GM12872 (cell line): ENCODE measurements around the gene KLF15.

Experiments used
- CTCF ChIP-seq: IDR thresholded peaks from 3 replicates; pipeline ENCODE4 v1.5.1; 2011; ENCODE audit warnings: low read depth, mild to moderate bottlenecking, low read length, moderate library complexity; ENCODE audit not compliant: insufficient read depth

KLF15 gene

DNA sequence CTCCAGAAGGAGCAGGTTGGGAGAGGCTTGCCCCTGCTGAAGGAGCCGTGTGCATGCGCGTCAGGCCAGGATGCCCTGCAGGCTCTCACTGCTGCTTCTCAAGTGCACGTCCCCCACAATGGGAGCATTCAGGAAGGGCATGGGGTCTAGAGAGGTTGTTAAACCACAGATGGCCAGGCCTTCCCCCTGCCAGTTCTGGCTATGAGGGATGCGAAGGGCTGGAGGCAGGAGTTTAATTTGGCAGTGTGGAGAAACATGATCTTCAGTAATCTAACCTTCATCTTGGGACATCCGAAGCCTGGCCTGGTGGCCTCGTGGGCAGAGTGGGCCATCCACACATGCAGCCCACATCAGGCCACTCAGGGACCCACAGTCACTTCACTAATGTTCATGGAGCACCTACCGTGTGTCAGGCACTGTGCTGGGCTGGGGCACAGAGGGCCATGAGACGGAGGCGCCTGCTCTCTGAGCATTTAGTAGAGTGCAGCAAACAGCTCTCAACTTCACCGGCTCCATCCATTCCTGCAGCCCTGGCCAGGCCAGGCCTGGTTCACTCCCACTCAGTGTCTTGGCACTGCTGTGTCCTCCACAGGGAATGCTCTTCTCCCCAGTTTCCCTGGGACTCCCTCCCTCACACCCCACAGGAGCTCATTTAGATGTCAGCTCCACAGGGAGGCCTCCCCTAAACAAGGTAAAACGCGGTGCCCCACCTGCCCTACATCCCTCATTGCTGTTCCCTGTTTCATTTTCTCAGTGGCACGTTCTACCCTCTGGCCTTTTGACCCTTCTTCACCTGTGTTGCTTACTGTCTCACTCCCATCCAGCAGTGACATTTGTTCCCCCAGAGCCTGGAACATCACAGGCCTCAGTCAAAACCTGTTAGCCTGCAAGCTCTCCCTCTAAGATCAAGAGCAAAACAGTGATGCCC lies 41.5 kb upstream of the KLF15 start:
- TF ChIP-seq CTCF, result no peak

GRCh38 chr3:126397610-126398422 lies 40.6 kb upstream of the KLF15 start:
- no peak for TF ChIP-seq CTCF

- TF ChIP-seq CTCF, result no peak
Measured at GRCh38 chr3:126396536-126396935, 39.3 kb upstream of the KLF15 start.

- no peak for TF ChIP-seq CTCF
Measured at GRCh38 chr3:126395846-126396513, 38.8 kb upstream of the KLF15 start.

DNA sequence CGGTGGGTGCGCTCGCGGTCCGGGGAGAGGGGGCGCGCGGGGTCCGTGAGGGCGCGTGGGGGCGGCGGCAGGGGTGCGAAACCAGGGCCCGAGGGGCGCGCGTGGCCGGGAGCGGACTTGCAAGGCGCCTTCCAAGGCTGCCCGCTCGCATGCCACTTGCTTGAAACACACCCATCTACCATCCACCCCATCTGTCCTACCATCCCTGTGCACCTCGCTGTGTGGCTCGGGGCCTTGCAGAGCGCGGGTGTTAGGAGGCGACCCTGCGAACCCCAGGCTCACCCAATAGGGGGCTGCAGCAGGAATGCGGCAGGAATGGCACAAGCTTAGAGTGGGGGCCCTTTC lies 37.7 kb upstream of the KLF15 start:
- TF ChIP-seq CTCF, result no peak

- no peak for TF ChIP-seq CTCF
Measured at GRCh38 chr3:126394179-126394976, 37.2 kb upstream of the KLF15 start, which contains the start of gene CFAP100. Gene CFAP100 (plus strand): TSS chr3:126394909. CDS start chr3:126396001, 1,092 bp downstream.
